K562 (cell line): Measurements from ENCODE around the gene PTCH1. TPM values are rescaled to one million over a fixed set of nuclear protein-coding genes. Genes with fewer than 3 reads are reported as not detected.

Source experiments
- DNMT1 ChIP-seq: fragments of 450-650 bp; IDR thresholded peaks from 2 replicates; pipeline ENCODE4 v1.6.1; 2016; ENCODE audit warnings: antibody characterized with exemption, mild to moderate bottlenecking
- E2F3 ChIP-seq: fragments of 250-450 bp; sonication (Bioruptor Pico); IDR thresholded peaks from 2 replicates; pipeline ENCODE4 v1.4.0; 2020; ENCODE audit warnings: mild to moderate bottlenecking
- ELF1 ChIP-seq: fragments of 200-800 bp; sonication (Bioruptor generic); IDR thresholded peaks from 2 replicates; pipeline ENCODE4 v1.6.1; 2016; ENCODE audit warnings: missing genetic modification characterization, missing compliant biosample characterization
- MIER1 ChIP-seq: fragments of 450-650 bp; IDR thresholded peaks from 2 replicates; pipeline ENCODE4 v1.6.1; 2016; ENCODE audit warnings: antibody characterized with exemption, mild to moderate bottlenecking, low read depth
- NR3C1 ChIP-seq: sonication (generic); formaldehyde crosslinking; IDR thresholded peaks from 2 replicates; pipeline ENCODE4 v1.8.1; 2022; ENCODE audit warnings: missing genetic modification reagents
- polyA plus RNA-seq, 8 experiments: library from polyadenylated mRNA; depleted of rRNA in 4 of 8; stranded (reverse) in 5 of 8; unstranded in 3 of 8; fragments of >200 nt; fragmentation: Nextera tagmentation in 2 of 8; fragmentation: Illumina TruSeq in 1 of 8; extraction: Ambion mirVana in 2 of 8; extraction: Trizol in 1 of 8; gene quantifications; 2 replicates each; pipeline versions ENCODE4 v1.2.1 to v1.2.3, GENCODE V29; 2011 to 2014; ENCODE audit warnings: inconsistent platforms in 1 of 8, missing spikeins in 1 of 8
- total RNA-seq, 7 experiments: library from RNA; depleted of rRNA in 6 of 7; stranded (reverse); fragments of >200 nt in 6 of 7; fragmentation: Illumina TruSeq in 2 of 7; extraction: Trizol in 2 of 7; gene quantifications; 2 replicates each; pipeline versions ENCODE4 v1.2.1 to v1.2.3, GENCODE V29; 2011 to 2021; ENCODE audit warnings: low replicate concordance in 1 of 7
- TF ChIP-seq, protein P1 (sequence below): fragments of 450-650 bp; IDR thresholded peaks from 2 replicates; pipeline ENCODE4 v1.6.1; 2017; ENCODE audit warnings: antibody characterized with exemption, mild to moderate bottlenecking
- TF ChIP-seq, protein P2 (sequence below): fragments of 200-800 bp; sonication (Bioruptor generic); IDR thresholded peaks from 2 replicates; pipeline ENCODE4 v1.6.1; 2017; ENCODE audit warnings: missing genetic modification characterization, missing compliant biosample characterization
- TF ChIP-seq, protein P3 (sequence below): fragments of 250-450 bp; sonication (Bioruptor Pico); IDR thresholded peaks from 2 replicates; pipeline ENCODE4 v1.8.0; 2022; ENCODE audit warnings: moderate library complexity, mild to moderate bottlenecking, inconsistent platforms
- TF ChIP-seq, protein P4 (sequence below), 2 experiments: fragments of 150-350 bp in 1 of 2; IDR thresholded peaks; 2 replicates each; pipeline ENCODE4 v1.6.1; 2012 to 2016; ENCODE audit warnings: low read depth in 2 of 2, low read length in 2 of 2, mild to moderate bottlenecking in 1 of 2, moderate library complexity in 1 of 2

PTCH1 gene
- total and polyA plus RNA-seq, 9 of the 15 experiments (the other 6 are each of a cell fraction or from before 2014, with no cell fraction given) = 0.70 to 9.9 (median 3.8) TPM

DNA sequence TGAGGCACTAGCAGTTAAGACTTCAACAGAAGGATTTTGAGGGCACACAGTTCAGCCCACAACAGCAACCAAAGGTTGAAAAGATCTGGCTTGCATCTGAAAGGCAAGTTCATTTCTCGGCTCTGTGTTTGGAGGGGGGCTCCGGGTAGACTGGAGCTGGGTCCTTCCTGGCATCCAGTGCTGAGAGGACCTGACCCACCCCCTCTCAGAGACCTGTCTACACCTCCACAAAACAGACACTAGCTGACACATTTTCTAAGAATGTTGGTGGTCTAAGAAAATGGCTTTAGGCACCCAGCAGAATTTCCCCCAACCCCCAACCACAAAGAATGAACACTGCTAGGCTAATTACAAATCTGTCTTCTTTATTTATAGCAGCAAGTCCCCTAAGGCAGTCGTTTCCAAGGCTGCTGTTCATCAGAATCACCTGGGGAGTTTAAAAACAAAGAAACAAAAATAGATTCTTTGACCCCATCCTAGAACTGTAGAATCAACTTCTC lies 6.2 kb upstream of the PTCH1 start (continued):
- TF ChIP-seq, protein P1, sequence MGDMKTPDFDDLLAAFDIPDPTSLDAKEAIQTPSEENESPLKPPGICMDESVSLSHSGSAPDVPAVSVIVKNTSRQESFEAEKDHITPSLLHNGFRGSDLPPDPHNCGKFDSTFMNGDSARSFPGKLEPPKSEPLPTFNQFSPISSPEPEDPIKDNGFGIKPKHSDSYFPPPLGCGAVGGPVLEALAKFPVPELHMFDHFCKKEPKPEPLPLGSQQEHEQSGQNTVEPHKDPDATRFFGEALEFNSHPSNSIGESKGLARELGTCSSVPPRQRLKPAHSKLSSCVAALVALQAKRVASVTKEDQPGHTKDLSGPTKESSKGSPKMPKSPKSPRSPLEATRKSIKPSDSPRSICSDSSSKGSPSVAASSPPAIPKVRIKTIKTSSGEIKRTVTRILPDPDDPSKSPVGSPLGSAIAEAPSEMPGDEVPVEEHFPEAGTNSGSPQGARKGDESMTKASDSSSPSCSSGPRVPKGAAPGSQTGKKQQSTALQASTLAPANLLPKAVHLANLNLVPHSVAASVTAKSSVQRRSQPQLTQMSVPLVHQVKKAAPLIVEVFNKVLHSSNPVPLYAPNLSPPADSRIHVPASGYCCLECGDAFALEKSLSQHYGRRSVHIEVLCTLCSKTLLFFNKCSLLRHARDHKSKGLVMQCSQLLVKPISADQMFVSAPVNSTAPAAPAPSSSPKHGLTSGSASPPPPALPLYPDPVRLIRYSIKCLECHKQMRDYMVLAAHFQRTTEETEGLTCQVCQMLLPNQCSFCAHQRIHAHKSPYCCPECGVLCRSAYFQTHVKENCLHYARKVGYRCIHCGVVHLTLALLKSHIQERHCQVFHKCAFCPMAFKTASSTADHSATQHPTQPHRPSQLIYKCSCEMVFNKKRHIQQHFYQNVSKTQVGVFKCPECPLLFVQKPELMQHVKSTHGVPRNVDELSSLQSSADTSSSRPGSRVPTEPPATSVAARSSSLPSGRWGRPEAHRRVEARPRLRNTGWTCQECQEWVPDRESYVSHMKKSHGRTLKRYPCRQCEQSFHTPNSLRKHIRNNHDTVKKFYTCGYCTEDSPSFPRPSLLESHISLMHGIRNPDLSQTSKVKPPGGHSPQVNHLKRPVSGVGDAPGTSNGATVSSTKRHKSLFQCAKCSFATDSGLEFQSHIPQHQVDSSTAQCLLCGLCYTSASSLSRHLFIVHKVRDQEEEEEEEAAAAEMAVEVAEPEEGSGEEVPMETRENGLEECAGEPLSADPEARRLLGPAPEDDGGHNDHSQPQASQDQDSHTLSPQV = no peak
- TF ChIP-seq, protein P2, sequence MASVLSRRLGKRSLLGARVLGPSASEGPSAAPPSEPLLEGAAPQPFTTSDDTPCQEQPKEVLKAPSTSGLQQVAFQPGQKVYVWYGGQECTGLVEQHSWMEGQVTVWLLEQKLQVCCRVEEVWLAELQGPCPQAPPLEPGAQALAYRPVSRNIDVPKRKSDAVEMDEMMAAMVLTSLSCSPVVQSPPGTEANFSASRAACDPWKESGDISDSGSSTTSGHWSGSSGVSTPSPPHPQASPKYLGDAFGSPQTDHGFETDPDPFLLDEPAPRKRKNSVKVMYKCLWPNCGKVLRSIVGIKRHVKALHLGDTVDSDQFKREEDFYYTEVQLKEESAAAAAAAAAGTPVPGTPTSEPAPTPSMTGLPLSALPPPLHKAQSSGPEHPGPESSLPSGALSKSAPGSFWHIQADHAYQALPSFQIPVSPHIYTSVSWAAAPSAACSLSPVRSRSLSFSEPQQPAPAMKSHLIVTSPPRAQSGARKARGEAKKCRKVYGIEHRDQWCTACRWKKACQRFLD (CRISPR knock-in tag) = no peak
- TF ChIP-seq MIER1 = no peak
- no peak for TF ChIP-seq ELF1 (tag)
- TF ChIP-seq, protein P3, sequence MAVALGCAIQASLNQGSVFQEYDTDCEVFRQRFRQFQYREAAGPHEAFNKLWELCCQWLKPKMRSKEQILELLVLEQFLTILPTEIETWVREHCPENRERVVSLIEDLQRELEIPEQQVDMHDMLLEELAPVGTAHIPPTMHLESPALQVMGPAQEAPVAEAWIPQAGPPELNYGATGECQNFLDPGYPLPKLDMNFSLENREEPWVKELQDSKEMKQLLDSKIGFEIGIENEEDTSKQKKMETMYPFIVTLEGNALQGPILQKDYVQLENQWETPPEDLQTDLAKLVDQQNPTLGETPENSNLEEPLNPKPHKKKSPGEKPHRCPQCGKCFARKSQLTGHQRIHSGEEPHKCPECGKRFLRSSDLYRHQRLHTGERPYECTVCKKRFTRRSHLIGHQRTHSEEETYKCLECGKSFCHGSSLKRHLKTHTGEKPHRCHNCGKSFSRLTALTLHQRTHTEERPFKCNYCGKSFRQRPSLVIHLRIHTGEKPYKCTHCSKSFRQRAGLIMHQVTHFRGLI (CRISPR knock-in tag) = no peak
- TF ChIP-seq DNMT1 = no peak
- TF ChIP-seq E2F3 (CRISPR knock-in tag) = no peak
- TF ChIP-seq, protein P4, sequence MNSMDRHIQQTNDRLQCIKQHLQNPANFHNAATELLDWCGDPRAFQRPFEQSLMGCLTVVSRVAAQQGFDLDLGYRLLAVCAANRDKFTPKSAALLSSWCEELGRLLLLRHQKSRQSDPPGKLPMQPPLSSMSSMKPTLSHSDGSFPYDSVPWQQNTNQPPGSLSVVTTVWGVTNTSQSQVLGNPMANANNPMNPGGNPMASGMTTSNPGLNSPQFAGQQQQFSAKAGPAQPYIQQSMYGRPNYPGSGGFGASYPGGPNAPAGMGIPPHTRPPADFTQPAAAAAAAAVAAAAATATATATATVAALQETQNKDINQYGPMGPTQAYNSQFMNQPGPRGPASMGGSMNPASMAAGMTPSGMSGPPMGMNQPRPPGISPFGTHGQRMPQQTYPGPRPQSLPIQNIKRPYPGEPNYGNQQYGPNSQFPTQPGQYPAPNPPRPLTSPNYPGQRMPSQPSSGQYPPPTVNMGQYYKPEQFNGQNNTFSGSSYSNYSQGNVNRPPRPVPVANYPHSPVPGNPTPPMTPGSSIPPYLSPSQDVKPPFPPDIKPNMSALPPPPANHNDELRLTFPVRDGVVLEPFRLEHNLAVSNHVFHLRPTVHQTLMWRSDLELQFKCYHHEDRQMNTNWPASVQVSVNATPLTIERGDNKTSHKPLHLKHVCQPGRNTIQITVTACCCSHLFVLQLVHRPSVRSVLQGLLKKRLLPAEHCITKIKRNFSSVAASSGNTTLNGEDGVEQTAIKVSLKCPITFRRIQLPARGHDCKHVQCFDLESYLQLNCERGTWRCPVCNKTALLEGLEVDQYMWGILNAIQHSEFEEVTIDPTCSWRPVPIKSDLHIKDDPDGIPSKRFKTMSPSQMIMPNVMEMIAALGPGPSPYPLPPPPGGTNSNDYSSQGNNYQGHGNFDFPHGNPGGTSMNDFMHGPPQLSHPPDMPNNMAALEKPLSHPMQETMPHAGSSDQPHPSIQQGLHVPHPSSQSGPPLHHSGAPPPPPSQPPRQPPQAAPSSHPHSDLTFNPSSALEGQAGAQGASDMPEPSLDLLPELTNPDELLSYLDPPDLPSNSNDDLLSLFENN (IDR thresholded peaks at IDR 0.05; ENCODE audit: low read depth in 2 of 2, low read length in 2 of 2) = no peak
- TF ChIP-seq NR3C1 (CRISPR knock-in tag) = no peak
